Choroid plexus epithelial cell (primary cell): ENCODE results near the gene CAPN12.
A peak's percentile ranks its signal among the peaks of the same experiment; 100 is the strongest.

Experiments used
- DNase-seq: peaks from one replicate; pipeline ENCODE4 v3.0.0-alpha.2; 2010; ENCODE audit warnings: low read depth
- H3K4me3 ChIP-seq: 2 replicates; pipeline ENCODE4 v1.5.1; 2011; ENCODE audit warnings: low read depth, mild to moderate bottlenecking, control low read depth, low read length, moderate library complexity
- CTCF ChIP-seq: conservative IDR thresholded peaks from 2 replicates; pipeline ENCODE4 v1.5.1; 2011; ENCODE audit warnings: low read depth, mild to moderate bottlenecking, control low read depth, inconsistent platforms, low read length, moderate library complexity

The CAPN12 gene

GRCh38 chr19:38698225-38699026 lies 45.8 kb downstream of the CAPN12 start:
- DNase-seq, result no peak
- H3K4me3 ChIP-seq, result no peak overlapping the region
- TF ChIP-seq CTCF, result peak; percentile 6

- DNase-seq, result no peak
- H3K4me3 ChIP-seq, result no peak overlapping the region
- no peak for TF ChIP-seq CTCF
Measured at GRCh38 chr19:38697641-38698071, 46.6 kb downstream of the CAPN12 start.

GRCh38 chr19:38697197-38697596 lies 47.1 kb downstream of the CAPN12 start:
- no peak for TF ChIP-seq CTCF
- no peak overlapping the region for H3K4me3 ChIP-seq
- DNase-seq, result no peak

GRCh38 chr19:38696729-38697055 lies 47.6 kb downstream of the CAPN12 start:
- no peak for DNase-seq
- no peak overlapping the region for H3K4me3 ChIP-seq

GRCh38 chr19:38695832-38696728 lies 48.2 kb downstream of the CAPN12 start:
- DNase-seq, result no peak
- no peak for TF ChIP-seq CTCF
- no peak overlapping the region for H3K4me3 ChIP-seq

More at GRCh38 chr19:38696729-38697055, 47.6 kb downstream of the CAPN12 start:
- no peak for TF ChIP-seq CTCF

GRCh38 chr19:38695317-38695683 lies 49.0 kb downstream of the CAPN12 start:
- H3K4me3 ChIP-seq, result no peak overlapping the region
- DNase-seq, result no peak
- TF ChIP-seq CTCF, result no peak
